Mammary epithelial cell (primary cell): Measurements from ENCODE around the gene ATP11A.

Experiments
- EZH2 ChIP-seq: IDR thresholded peaks from 2 replicates; pipeline ENCODE4 v1.6.1; 2012; ENCODE audit warnings: low read length, inconsistent platforms, borderline replicate concordance
- TF ChIP-seq, protein P1 (sequence below), 2 donors: IDR thresholded peaks in 1 of 2; conservative IDR thresholded peaks in 1 of 2; 2 replicates each; pipeline ENCODE4 v1.5.1; 2011 to 2012; ENCODE audit warnings: inconsistent platforms in 2 of 2, low read length in 2 of 2, mild to moderate bottlenecking in 2 of 2, control low read depth in 1 of 2, low read depth in 1 of 2; ENCODE audit not compliant: insufficient read depth in 1 of 2; ENCODE audit errors: extremely low read depth in 1 of 2

DNA sequence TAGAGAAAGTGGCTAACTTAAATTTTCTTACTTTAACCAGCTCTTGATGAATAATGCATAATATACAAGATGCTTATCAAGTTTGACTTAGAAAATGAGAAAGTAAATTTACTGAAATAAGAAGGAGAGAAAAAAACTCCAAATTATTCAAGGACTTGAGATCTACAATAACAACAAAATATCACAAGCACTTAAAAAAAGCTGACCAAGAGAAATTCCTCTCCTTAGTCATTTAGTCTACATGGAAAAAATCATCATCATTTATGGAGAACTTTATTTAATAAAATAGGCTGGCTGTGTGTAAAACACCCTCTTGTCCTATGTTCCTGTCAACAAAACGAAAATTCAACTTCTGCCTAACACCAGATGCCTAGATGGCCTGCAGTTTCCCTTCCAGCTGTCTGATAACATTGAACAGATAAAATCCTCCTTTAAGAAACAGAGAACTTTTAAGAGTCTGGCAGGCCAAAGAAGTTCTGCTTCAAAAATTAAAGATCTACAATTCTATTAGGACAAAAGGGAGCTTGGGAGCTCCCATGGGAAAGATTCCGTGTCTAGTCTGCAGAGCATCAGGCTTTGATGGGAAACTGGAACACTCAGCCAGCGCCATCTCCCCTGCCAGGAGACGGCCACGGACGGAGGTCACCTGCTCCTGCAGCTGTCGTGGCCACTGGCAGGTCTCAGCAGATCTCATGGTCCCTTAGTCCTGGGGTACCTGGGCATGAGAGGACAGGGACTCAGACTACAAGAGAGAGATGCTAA lies 37.9 kb upstream of the ATP11A start:
- TF ChIP-seq, protein P1, sequence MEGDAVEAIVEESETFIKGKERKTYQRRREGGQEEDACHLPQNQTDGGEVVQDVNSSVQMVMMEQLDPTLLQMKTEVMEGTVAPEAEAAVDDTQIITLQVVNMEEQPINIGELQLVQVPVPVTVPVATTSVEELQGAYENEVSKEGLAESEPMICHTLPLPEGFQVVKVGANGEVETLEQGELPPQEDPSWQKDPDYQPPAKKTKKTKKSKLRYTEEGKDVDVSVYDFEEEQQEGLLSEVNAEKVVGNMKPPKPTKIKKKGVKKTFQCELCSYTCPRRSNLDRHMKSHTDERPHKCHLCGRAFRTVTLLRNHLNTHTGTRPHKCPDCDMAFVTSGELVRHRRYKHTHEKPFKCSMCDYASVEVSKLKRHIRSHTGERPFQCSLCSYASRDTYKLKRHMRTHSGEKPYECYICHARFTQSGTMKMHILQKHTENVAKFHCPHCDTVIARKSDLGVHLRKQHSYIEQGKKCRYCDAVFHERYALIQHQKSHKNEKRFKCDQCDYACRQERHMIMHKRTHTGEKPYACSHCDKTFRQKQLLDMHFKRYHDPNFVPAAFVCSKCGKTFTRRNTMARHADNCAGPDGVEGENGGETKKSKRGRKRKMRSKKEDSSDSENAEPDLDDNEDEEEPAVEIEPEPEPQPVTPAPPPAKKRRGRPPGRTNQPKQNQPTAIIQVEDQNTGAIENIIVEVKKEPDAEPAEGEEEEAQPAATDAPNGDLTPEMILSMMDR (conservative IDR thresholded peaks at IDR 0.05 in 1 of 2, IDR thresholded peaks at IDR 0.05 in 1 of 2; ENCODE audit: extremely low read depth in 1 of 2, insufficient read depth in 1 of 2, low read depth in 1 of 2, low read length in 2 of 2): no peak
- no peak for TF ChIP-seq EZH2
